ENCODE data around the gene PHACTR4. TPM values are rescaled to one million over a fixed set of nuclear protein-coding genes. Genes with fewer than 3 reads are reported as not detected.

PHACTR4 gene
- total RNA-seq, 1 donor from 2014 or later = 80.8 TPM

DNA sequence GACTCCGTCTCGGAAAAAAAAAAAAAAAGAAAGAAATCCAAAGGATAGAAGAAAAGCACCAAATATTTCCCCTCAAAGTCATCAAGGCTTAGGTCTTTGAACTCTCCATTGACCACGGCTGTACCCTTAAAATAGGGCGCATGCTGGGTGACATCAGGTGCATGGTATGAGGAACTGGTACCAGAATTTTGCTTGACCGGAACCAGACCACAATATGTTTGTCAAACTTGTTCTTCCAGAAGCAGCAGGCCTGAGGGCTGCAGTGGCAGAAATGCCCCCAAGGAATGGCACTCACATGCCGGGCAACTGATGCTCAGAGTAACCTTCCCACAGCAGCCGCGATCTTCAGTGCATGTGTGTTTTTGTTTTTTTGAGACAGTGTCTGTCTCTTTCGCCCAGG is 157.3 kb downstream of the PHACTR4 start:
- peaks cover 9% of the 10 kb centered on the region for H3K4me1 Mint-ChIP-seq
- H3K36me3 Mint-ChIP-seq (ENCODE audit: low read depth) = peaks cover 23% of the 10 kb centered on the region
- no peaks in the 10 kb centered on the region for H3K9me3 Mint-ChIP-seq
- DNase-seq (ENCODE audit: low read depth, low spot score) = no peak
- H3K27ac Mint-ChIP-seq (ENCODE audit: unreplicated experiment) = no peak overlapping the region
- TF ChIP-seq, protein P1, sequence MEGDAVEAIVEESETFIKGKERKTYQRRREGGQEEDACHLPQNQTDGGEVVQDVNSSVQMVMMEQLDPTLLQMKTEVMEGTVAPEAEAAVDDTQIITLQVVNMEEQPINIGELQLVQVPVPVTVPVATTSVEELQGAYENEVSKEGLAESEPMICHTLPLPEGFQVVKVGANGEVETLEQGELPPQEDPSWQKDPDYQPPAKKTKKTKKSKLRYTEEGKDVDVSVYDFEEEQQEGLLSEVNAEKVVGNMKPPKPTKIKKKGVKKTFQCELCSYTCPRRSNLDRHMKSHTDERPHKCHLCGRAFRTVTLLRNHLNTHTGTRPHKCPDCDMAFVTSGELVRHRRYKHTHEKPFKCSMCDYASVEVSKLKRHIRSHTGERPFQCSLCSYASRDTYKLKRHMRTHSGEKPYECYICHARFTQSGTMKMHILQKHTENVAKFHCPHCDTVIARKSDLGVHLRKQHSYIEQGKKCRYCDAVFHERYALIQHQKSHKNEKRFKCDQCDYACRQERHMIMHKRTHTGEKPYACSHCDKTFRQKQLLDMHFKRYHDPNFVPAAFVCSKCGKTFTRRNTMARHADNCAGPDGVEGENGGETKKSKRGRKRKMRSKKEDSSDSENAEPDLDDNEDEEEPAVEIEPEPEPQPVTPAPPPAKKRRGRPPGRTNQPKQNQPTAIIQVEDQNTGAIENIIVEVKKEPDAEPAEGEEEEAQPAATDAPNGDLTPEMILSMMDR (conservative IDR thresholded peaks at IDR 0.05) = no peak
- no peaks in the 10 kb centered on the region for H3K27me3 Mint-ChIP-seq (ENCODE audit: low read depth)
- H3K4me3 Mint-ChIP-seq = no peak overlapping the region

- Mint-ChIP-seq H3K9me3 (no peaks in the 10 kb centered on the region), H3K4me1 (no peaks in the 10 kb centered on the region), H3K27ac (ENCODE audit: unreplicated experiment) (no peak overlapping the region), H3K4me3 (no peak overlapping the region), H3K27me3 (ENCODE audit: low read depth) (no peaks in the 10 kb centered on the region), H3K36me3 (ENCODE audit: low read depth) (peaks cover 14% of the 10 kb centered on the region)
- TF ChIP-seq, protein P1 (conservative IDR thresholded peaks at IDR 0.05) = no peak
- DNase-seq (ENCODE audit: low read depth, low spot score) = no peak
Measured at GRCh38 chr1:28530456-28530855, 160.9 kb downstream of the PHACTR4 start.

GRCh38 chr1:28534671-28535070 is 165.1 kb downstream of the PHACTR4 start:
- DNase-seq (ENCODE audit: low read depth, low spot score) = no peak
- peaks cover 10% of the 10 kb centered on the region for H3K36me3 Mint-ChIP-seq (ENCODE audit: low read depth)
- no peaks in the 10 kb centered on the region for H3K4me1 Mint-ChIP-seq
- H3K27me3 Mint-ChIP-seq (ENCODE audit: low read depth) = no peaks in the 10 kb centered on the region
- TF ChIP-seq, protein P1 (conservative IDR thresholded peaks at IDR 0.05) = no peak
- H3K4me3 Mint-ChIP-seq = no peak overlapping the region
- H3K9me3 Mint-ChIP-seq = no peaks in the 10 kb centered on the region
- no peak overlapping the region for H3K27ac Mint-ChIP-seq (ENCODE audit: unreplicated experiment)

- TF ChIP-seq, protein P1 (conservative IDR thresholded peaks at IDR 0.05) = no peak
- DNase-seq (ENCODE audit: low read depth, low spot score) = no peak
- H3K9me3 Mint-ChIP-seq = no peaks in the 10 kb centered on the region
- H3K4me3 Mint-ChIP-seq = no peak overlapping the region
- no peaks in the 10 kb centered on the region for H3K4me1 Mint-ChIP-seq
- H3K27me3 Mint-ChIP-seq (ENCODE audit: low read depth) = no peaks in the 10 kb centered on the region
- H3K27ac Mint-ChIP-seq (ENCODE audit: unreplicated experiment) = no peak overlapping the region
- H3K36me3 Mint-ChIP-seq (ENCODE audit: low read depth) = peaks cover 10% of the 10 kb centered on the region
Measured at GRCh38 chr1:28535180-28535579, 165.6 kb downstream of the PHACTR4 start.

GRCh38 chr1:28537457-28538199 is 168.1 kb downstream of the PHACTR4 start:
- no peaks in the 10 kb centered on the region for H3K9me3 Mint-ChIP-seq
- H3K36me3 Mint-ChIP-seq (ENCODE audit: low read depth) = peaks cover 2% of the 10 kb centered on the region
- H3K27ac Mint-ChIP-seq (ENCODE audit: unreplicated experiment) = no peak overlapping the region

More at GRCh38 chr1:28537457-28538199, 168.1 kb downstream of the PHACTR4 start:
- Mint-ChIP-seq H3K4me1 (no peaks in the 10 kb centered on the region), H3K4me3 (no peak overlapping the region), H3K27me3 (ENCODE audit: low read depth) (no peaks in the 10 kb centered on the region)
- no peak for DNase-seq (ENCODE audit: low read depth, low spot score)
- TF ChIP-seq, protein P1 (conservative IDR thresholded peaks at IDR 0.05) = no peak

All from neural crest cell (in vitro differentiated cells).